Keratinocyte (primary cell): ENCODE results near the gene FAM169A. TPM values are rescaled to one million over a fixed set of nuclear protein-coding genes. Genes with fewer than 3 reads are reported as not detected.
"Not testable (repeated sequence)": the region's sequence is repeated elsewhere in the genome, so short reads cannot be mapped to it uniquely, and the experiment has no call there.

Experiments
- DNase-seq: peaks from one replicate; pipeline ENCODE4 v3.0.0-alpha.2; 2011; ENCODE audit warnings: low read depth, missing footprints, low spot score
- FAIRE-seq: peaks from 2 replicates; lab custom pipeline; 2011; peaks lifted over from hg19 to GRCh38; lab: Jason Lieb, UNC
- H2AFZ ChIP-seq: 2 replicates; pipeline ENCODE4 v1.6.0; 2012; ENCODE audit warnings: low read length, control low read depth, inconsistent platforms; ENCODE audit not compliant: control insufficient read depth
- H3K27ac ChIP-seq: 2 replicates; pipeline ENCODE4 v1.5.1; 2011; ENCODE audit warnings: low read length; ENCODE audit not compliant: control insufficient read depth, insufficient read depth
- H3K27me3 ChIP-seq: 3 replicates; pipeline ENCODE4 v1.6.0; 2011; ENCODE audit warnings: low read length; ENCODE audit not compliant: control insufficient read depth, insufficient read depth; ENCODE audit errors: extremely low read depth
- H3K36me3 ChIP-seq, 2 experiments: 2 replicates in 1 of 2; 3 replicates in 1 of 2; pipeline ENCODE4 v1.5.1; 2011; ENCODE audit warnings: low read length in 2 of 2, mild to moderate bottlenecking in 1 of 2; ENCODE audit not compliant: control insufficient read depth in 2 of 2, insufficient read depth in 2 of 2; ENCODE audit errors: extremely low read depth in 1 of 2
- H3K4me1 ChIP-seq: 3 replicates; pipeline ENCODE4 v1.5.1; 2011; ENCODE audit warnings: low read length; ENCODE audit not compliant: control insufficient read depth, insufficient read depth; ENCODE audit errors: extremely low read depth
- H3K4me2 ChIP-seq: 3 replicates; pipeline ENCODE4 v1.6.0; 2011; ENCODE audit warnings: low read depth, low read length; ENCODE audit not compliant: control insufficient read depth, insufficient read depth; ENCODE audit errors: extremely low read depth
- H3K4me3 ChIP-seq, 3 experiments: fragments of 200-600 bp in 1 of 3; sonication (generic) in 1 of 3; 2 replicates in 2 of 3; 3 replicates in 1 of 3; pipeline ENCODE4 v1.5.1; 2011 to 2016; ENCODE audit warnings: low read length in 3 of 3, mild to moderate bottlenecking in 3 of 3, control low read depth in 2 of 3, inconsistent platforms in 1 of 3, low read depth in 1 of 3, mixed read lengths in 1 of 3, mixed run types in 1 of 3, moderate library complexity in 1 of 3; ENCODE audit not compliant: control insufficient read depth in 2 of 3, insufficient read depth in 2 of 3; ENCODE audit errors: extremely low read depth in 1 of 3
- H3K79me2 ChIP-seq: 2 replicates; pipeline ENCODE4 v1.6.0; 2012; ENCODE audit warnings: low read length; ENCODE audit not compliant: control insufficient read depth, insufficient read depth
- H3K9ac ChIP-seq: 3 replicates; pipeline ENCODE4 v1.6.0; 2011; ENCODE audit warnings: low read length; ENCODE audit not compliant: control insufficient read depth, insufficient read depth; ENCODE audit errors: extremely low read depth
- H3K9me1 ChIP-seq: 3 replicates; pipeline ENCODE4 v1.6.0; 2011; ENCODE audit warnings: low read length; ENCODE audit not compliant: control insufficient read depth, insufficient read depth; ENCODE audit errors: extremely low read depth
- H3K9me3 ChIP-seq: 2 replicates; pipeline ENCODE4 v1.5.1; 2012; ENCODE audit warnings: low read depth, low read length; ENCODE audit not compliant: control insufficient read depth
- H4K20me1 ChIP-seq: 3 replicates; pipeline ENCODE4 v1.6.0; 2011; ENCODE audit warnings: low read length; ENCODE audit not compliant: control insufficient read depth, insufficient read depth; ENCODE audit errors: extremely low read depth
- CTCF ChIP-seq, 3 experiments: IDR thresholded peaks in 1 of 3; conservative IDR thresholded peaks in 1 of 3; optimal IDR thresholded peaks in 1 of 3; 2 replicates in 2 of 3; 3 replicates in 1 of 3; pipeline versions ENCODE3 to v1.5.1; 2011; ENCODE audit warnings: low read length in 3 of 3, mild to moderate bottlenecking in 3 of 3, moderate library complexity in 2 of 3, control low read depth in 1 of 3, inconsistent platforms in 1 of 3; ENCODE audit not compliant: insufficient read depth in 2 of 3; ENCODE audit errors: extremely low read depth in 1 of 3
- EZH2 ChIP-seq: IDR thresholded peaks from one replicate; pipeline ENCODE4 v1.6.1; 2012; ENCODE audit warnings: inconsistent platforms, mild to moderate bottlenecking, low read length, moderate library complexity
- dilution Hi-C: fragments of 300-500 bp; cut with MboI; formaldehyde crosslinking; loops from one replicate; pipeline ENCODE4 v1.7.0; 2020; ENCODE audit warnings: low sequenced_read_pairs; ENCODE audit not compliant: extremely low pct_ligation_motif_present
- polyA minus RNA-seq, 3 experiments: library from RNA; depleted of rRNA, polyadenylated mRNA; stranded (reverse); fragments of >200 nt; gene quantifications; 1 replicate in 1 of 3; 2 replicates in 1 of 3; 3 replicates in 1 of 3; pipeline ENCODE4 v1.2.3, GENCODE V29; 2011
- polyA plus RNA-seq, 5 experiments: library from polyadenylated mRNA; depleted of rRNA in 3 of 5; stranded (reverse) in 3 of 5; stranded (forward) in 1 of 5; unstranded in 1 of 5; fragments of >200 nt; gene quantifications; 1 replicate in 1 of 5; 2 replicates in 3 of 5; 3 replicates in 1 of 5; pipeline versions ENCODE4 v1.2.1 to v1.2.3, GENCODE V29; 2011 to 2012; ENCODE audit warnings: missing spikeins in 2 of 5, low read depth in 1 of 5, low replicate concordance in 1 of 5

Gene FAM169A
- polyA plus RNA-seq (7.2 to 13.1 TPM (median 8.9 TPM) in 3 replicates), polyA minus RNA-seq (1.5 to 19.1 TPM (median 9.4 TPM) in 3 replicates)
- 3.1 TPM for polyA plus RNA-seq (2011; ENCODE audit: low read depth)
- polyA plus RNA-seq (2011; cell fraction: cytosol; rRNA removed) = 5.1 and 10.0 TPM in 2 replicates
- 10.2 and 13.8 TPM in 2 replicates for polyA plus RNA-seq (2011; cell fraction: nucleus; rRNA removed)
- polyA plus RNA-seq (2012; ENCODE audit: low replicate concordance) = 2.5 and 9.9 TPM in 2 replicates
- 10.2 TPM for polyA minus RNA-seq (2011; cell fraction: cytosol; rRNA and poly(A)+ RNA removed)
- polyA minus RNA-seq (2011; cell fraction: nucleus; rRNA and poly(A)+ RNA removed) = 10.1 and 23.6 TPM in 2 replicates

GRCh38 chr5:74865804-74866595 lies at the start of gene FAM169A:
FAM169A (minus strand) TSS chr5:74866387; CDS start chr5:74841676, 24,711 bp downstream.
- H3K4me1 ChIP-seq = peaks cover 40% of the 10 kb centered on the region
- H2AFZ ChIP-seq = peak within 1 kb of the TSS; percentile 79
- H3K9me3 ChIP-seq = no peaks in the 10 kb centered on the region
- peak in 1 of 3 experiments; percentile 36 for TF ChIP-seq CTCF (optimal IDR thresholded peaks at IDR 0.05 in 1 of 3, IDR thresholded peaks at IDR 0.05 in 1 of 3, conservative IDR thresholded peaks at IDR 0.05 in 1 of 3; ENCODE audit: extremely low read depth in 1 of 3, insufficient read depth in 2 of 3, low read length in 3 of 3)
- TF ChIP-seq EZH2 = no peak
- peaks cover 44% of the 10 kb centered on the region for H3K79me2 ChIP-seq
- no peaks in the 10 kb centered on the region for H3K27me3 ChIP-seq
- dilution Hi-C loops = no loop called here
- peak within 1 kb of the TSS; percentile 83 for H3K9ac ChIP-seq
- H3K36me3 ChIP-seq = no peaks in the 10 kb centered on the region
- DNase-seq (no peak), FAIRE-seq (no peak)
- no peaks in the 10 kb centered on the region for H3K9me1 ChIP-seq
- H4K20me1 ChIP-seq = no peaks in the 10 kb centered on the region
- peak within 1 kb of the TSS; percentile 75 for H3K4me2 ChIP-seq
- peak within 1 kb of the TSS; percentile 76 to 83 (median 82) for H3K4me3 ChIP-seq
- H3K27ac ChIP-seq = peak within 1 kb of the TSS; percentile 84

- H4K20me1 ChIP-seq = no peaks in the 10 kb centered on the region
- no peaks in the 10 kb centered on the region for H3K79me2 ChIP-seq
- DNase-seq (no peak), FAIRE-seq (no peak)
- dilution Hi-C loops = no loop called here
- no peak overlapping the region for H2AFZ ChIP-seq
- H3K9ac ChIP-seq = no peak overlapping the region
- no peak overlapping the region for H3K4me2 ChIP-seq
- H3K27ac ChIP-seq = no peak overlapping the region
- TF ChIP-seq CTCF (optimal IDR thresholded peaks at IDR 0.05 in 1 of 3, IDR thresholded peaks at IDR 0.05 in 1 of 3, conservative IDR thresholded peaks at IDR 0.05 in 1 of 3; ENCODE audit: extremely low read depth in 1 of 3, insufficient read depth in 2 of 3, low read length in 3 of 3) (no peak), EZH2 (no peak)
- H3K4me3 ChIP-seq = no peak overlapping the region
- no peaks in the 10 kb centered on the region for H3K9me3 ChIP-seq
- no peaks in the 10 kb centered on the region for H3K36me3 ChIP-seq
- no peaks in the 10 kb centered on the region for H3K27me3 ChIP-seq
- no peaks in the 10 kb centered on the region for H3K9me1 ChIP-seq
- H3K4me1 ChIP-seq = no peaks in the 10 kb centered on the region
Measured at GRCh38 chr5:74915488-74915887, 49.3 kb upstream of the FAM169A start.

- H3K9me3 ChIP-seq, H3K9ac ChIP-seq, H3K9me1 ChIP-seq, H3K27me3 ChIP-seq, H3K27ac ChIP-seq, DNase-seq, H3K36me3 ChIP-seq, H3K4me2 ChIP-seq, H3K4me1 ChIP-seq, H2AFZ ChIP-seq, dilution Hi-C loops, H3K4me3 ChIP-seq, H3K79me2 ChIP-seq, H4K20me1 ChIP-seq, FAIRE-seq: not testable (repeated sequence)
Measured at GRCh38 chr5:74911421-74911820, 45.2 kb upstream of the FAM169A start.
